Measurements from ENCODE around the gene TESPA1.

TESPA1 gene, protein sequence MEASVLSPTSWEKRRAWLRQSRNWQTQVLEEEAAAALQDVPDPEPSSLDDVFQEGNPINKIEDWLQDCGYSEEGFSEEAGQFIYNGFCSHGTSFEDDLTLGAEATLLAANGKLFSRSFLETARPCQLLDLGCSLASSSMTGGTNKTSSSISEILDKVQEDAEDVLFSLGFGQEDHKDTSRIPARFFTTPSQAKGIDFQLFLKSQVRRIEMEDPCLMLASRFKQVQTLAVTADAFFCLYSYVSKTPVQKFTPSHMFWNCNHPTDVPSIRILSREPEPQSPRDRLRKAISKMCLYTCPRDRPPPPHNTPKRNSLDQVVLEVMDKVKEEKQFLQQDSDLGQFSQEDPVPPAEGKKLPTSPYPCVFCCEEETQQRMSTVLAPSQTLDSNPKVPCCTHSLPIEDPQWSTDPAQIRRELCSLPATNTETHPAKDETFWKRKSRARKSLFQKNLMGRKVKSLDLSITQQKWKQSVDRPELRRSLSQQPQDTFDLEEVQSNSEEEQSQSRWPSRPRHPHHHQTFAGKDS

DNA sequence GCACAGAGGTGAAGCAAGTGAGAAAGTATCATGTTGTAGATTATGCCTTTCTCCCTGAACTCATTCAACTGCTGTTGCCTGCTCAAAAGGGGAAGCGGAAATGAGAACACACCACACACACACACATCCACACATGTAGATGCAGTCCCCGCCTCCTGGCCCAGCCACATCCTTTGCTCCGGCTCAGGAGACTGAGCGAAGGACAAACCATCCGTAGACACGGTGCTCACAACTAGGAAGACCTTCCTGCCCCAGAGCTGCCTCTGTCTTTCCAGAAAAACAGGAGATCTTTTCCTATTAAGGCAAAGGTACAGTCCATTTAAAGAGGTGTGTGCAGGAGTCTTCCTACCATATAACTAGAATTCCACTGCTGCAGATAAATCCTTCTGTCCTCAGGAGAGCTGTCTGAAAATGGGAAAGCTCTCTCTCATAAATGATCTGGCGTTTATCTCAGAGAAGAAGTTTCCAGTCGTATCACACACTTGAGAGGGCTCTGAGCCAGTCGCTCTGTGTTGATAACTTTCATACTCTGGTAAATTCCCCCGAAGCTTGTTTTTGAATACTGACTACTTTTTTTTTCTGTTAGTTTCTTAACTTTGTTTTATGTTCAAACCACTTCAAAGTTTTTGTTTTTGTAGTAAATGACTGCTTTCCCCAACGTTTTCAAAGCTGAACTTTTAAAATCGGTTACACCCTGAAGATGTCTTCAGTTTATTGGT, at the start of gene TESPA1:
TESPA1 (minus strand) TSS at position 105 of the 719 bp plus-strand sequence. CDS start 10,200 bp downstream, outside the sequence.
- TF ChIP-seq GATA3 (IDR thresholded peaks at IDR 0.05; ENCODE audit: low read depth, low read length) (no peak), GATA2 (IDR thresholded peaks at IDR 0.05; ENCODE audit: low read depth, low read length) (no peak)

DNA sequence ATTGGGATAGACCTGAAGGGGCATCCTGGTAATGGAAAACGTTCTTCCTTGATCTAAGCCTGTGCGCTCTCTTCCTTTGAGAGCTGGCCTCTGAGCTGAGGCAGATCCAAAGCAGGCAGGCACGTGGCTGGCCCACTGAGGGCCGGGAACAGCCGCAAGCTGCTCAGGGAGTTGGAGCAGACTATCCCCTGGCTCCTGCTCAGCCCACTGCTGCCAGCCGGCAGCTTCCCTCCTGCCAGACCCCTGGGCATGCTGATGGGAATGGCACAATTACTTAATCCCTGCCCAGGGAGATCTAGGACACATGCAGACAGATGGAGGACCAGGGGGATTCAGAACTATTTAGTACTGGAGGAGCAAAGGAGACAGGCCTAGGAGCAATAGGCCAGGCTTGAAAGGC, 49.7 kb upstream of the TESPA1 start:
- TF ChIP-seq GATA2 (IDR thresholded peaks at IDR 0.05; ENCODE audit: low read depth, low read length) (no peak), GATA3 (IDR thresholded peaks at IDR 0.05; ENCODE audit: low read depth, low read length) (no peak)

DNA sequence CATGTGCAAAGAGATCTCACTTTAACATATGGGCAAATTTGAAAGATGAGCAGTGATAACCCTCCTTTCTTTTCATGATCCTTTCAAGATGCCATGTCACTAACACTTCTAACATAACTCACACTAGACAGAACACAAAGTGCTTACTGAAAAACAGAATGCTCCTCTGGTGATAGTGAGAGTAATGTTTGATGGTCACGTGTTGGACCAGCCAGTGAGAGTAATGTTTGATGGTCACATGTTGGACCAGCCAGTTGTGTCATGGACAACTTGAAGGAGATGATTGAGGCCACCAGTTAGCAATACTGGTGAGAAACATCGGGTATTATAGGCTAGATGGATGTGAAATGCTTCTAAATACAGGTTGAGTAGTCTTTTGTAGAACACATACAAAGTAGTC, 40.9 kb upstream of the TESPA1 start:
- TF ChIP-seq GATA2 (IDR thresholded peaks at IDR 0.05; ENCODE audit: low read depth, low read length) (no peak), GATA3 (IDR thresholded peaks at IDR 0.05; ENCODE audit: low read depth, low read length) (no peak)

DNA sequence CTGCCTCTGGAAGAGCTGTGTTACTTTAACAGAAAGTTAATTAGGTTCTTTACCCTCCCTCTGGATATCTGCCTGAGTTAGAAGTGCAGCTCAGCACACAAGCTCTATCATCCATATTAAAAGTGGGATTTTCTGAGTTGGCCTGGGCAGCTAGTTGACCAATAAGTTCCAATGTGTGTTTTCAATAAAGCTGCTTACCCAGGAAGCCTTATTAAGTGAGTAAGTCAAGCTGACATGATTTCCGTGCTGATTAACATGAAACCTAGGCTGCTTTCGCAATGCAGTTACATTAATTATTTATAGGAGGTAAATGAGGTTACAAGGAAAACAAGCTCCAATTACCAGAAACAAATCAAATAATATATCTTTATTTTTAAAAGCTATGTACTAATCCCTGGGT, 40.0 kb upstream of the TESPA1 start:
- no peak for TF ChIP-seq GATA2 (IDR thresholded peaks at IDR 0.05; ENCODE audit: low read depth, low read length)
- no peak for TF ChIP-seq GATA3 (IDR thresholded peaks at IDR 0.05; ENCODE audit: low read depth, low read length)

DNA sequence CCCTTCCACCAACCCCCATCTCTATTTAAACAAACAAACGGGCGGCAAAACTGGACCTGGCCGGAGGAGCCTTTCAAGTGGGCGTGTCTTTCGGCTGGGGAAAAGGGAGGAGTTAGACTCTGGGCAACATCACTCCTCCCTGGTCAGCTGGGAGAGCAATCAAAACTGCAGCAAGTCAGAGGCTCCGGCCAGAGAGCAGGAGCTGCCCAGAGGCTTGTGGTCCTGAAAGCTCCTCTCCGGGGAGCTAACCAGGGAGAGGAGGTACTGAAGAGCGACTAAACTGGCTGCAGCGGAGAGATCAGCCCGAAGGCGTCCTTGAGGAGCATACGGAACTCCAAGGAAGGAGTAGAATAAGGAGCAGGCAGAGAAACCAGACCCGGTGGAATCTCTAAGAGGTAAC, 35.2 kb upstream of the TESPA1 start, which contains the start of gene NEUROD4:
NEUROD4 (plus strand) TSS at position 191 of the 400 bp plus-strand sequence. CDS start 6,466 bp downstream, outside the sequence.
- no peak for TF ChIP-seq GATA3 (IDR thresholded peaks at IDR 0.05; ENCODE audit: low read depth, low read length)
- TF ChIP-seq GATA2 (IDR thresholded peaks at IDR 0.05; ENCODE audit: low read depth, low read length): no peak

DNA sequence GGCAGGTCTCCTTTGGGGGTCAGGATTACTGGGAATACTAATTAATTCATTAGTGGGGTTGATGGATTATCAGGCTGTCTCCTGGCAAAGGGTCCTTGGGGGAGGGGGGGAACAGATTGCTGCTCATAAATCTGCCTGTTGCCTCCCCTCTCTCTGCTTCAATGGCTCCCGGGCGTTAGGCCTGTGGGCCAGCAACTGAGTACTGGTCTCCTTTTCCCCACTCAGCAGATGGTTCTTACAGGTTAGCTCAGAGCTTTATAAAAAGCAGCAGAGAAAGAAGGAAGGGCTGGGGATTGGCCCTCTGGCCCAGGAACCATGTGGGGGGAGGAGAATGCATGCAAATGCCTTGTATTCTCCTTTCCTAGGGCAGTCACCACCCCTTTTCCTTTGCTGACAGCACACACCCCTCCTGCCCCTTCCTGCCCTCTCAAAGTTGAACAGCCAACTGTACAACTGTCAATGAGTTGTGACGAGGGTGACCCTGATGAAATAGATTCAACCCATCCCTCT, 32.9 kb upstream of the TESPA1 start:
- TF ChIP-seq GATA2 (IDR thresholded peaks at IDR 0.05; ENCODE audit: low read depth, low read length): no peak
- TF ChIP-seq GATA3 (IDR thresholded peaks at IDR 0.05; ENCODE audit: low read depth, low read length): no peak

DNA sequence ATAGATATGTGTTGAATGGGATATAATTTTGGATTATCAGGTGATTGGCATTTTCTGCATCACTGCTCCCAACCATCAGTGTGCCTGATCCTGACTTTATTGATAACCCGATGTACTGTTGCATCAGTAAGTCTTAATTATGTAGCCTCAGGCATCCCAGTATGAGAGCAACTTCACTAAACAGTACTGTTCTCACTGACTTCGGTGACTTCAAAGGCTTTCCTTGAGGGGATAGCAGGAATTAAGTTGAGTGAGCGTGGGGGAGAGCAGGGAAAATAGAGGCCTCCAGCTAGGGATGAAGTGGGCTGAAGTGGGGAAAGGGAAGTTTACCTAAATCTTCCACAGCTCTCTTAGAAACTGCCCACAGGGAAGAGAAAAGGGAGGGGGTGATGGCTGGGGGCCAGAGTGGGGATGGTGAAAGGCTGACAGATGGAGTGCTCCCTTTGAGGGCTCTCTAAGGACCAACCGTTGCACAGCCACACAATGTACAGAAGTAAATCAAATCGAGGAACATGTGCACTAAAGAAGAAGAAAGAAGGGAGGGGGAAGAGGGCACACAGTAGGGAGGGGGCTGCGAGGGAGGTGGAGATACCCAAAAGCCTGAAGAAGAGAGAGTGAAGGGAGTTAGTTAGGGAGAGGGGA, 24.5 kb upstream of the TESPA1 start:
- TF ChIP-seq GATA3 (IDR thresholded peaks at IDR 0.05; ENCODE audit: low read depth, low read length): no peak
- no peak for TF ChIP-seq GATA2 (IDR thresholded peaks at IDR 0.05; ENCODE audit: low read depth, low read length)

DNA sequence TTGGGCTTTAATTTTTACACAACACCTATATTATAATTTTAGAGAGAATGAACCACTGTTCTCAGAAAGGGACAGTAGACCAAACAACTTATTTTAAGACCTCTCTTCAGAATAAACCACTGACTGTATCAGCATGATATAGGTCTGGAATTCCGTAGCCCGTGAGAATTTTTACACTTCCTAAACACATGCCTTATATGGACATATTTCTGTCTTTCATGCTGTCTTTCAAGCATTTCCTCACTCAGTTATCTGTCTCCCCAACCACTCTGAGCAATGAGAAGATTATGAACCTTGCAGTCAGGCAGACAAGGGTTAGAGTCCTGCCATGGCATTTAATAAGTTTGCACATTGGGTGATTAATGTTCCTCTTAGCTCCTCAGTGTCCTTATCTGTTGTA, 17.8 kb upstream of the TESPA1 start:
- TF ChIP-seq GATA2 (IDR thresholded peaks at IDR 0.05; ENCODE audit: low read depth, low read length) (no peak), GATA3 (IDR thresholded peaks at IDR 0.05; ENCODE audit: low read depth, low read length) (no peak)

DNA sequence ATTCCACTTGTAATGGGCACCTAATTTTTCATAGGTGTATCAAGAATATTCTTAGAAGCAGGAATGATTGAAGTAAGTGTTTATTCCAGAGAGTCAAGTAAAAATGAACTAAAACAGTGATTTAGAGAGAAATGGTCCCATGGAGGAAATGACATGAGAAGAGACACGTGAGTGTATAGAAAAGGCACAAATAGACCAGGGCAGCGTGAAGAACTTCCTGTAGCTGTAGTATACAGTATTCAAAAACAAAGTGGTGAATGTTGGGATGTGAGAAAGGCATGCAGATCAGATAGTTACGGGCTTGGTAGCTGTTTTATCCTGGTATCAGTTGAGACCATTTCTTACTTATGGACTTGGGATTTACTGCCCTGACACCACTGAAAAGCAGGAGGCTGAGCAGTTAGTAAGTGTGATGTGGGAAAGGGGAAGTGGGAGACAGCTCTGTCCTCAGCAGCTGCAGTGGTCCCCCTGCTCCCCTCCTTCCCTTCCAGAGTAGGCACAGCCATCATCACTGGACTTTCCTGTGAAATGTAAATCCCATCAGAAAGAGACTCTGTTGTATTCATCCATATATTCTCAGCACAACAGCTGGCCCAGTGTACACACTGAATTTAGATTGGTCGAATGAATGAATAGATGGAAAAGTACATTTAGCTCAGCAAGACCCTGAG, 16.8 kb upstream of the TESPA1 start:
- no peak for TF ChIP-seq GATA3 (IDR thresholded peaks at IDR 0.05; ENCODE audit: low read depth, low read length)
- TF ChIP-seq GATA2 (IDR thresholded peaks at IDR 0.05; ENCODE audit: low read depth, low read length): no peak

DNA sequence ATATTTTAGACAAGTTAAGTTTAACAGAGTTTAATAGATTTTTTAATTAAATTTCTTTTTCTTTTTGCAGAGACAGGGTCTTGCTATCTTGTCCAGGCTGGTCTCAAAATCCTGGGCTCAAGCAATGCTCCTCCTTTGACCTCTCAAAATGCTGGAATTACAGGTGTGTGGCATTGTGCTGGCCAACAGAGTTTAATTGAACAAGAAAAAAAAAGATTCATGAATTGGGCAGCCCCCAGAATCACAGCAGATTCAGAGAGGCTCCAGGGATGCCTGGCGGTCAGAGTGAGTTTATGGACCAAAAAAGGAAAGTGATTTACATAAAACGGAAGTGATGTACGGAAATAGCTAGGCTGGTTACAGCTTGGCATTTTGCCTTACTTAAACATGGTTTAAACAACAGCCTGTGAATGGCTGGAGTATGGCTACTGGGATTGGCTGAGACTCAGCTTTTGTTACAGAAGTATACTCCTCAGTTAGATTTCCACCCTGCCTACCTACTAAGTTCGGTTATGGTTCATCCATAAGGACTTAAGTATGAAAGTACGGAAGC, 14.5 kb upstream of the TESPA1 start:
- no peak for TF ChIP-seq GATA3 (IDR thresholded peaks at IDR 0.05; ENCODE audit: low read depth, low read length)
- no peak for TF ChIP-seq GATA2 (IDR thresholded peaks at IDR 0.05; ENCODE audit: low read depth, low read length)

DNA sequence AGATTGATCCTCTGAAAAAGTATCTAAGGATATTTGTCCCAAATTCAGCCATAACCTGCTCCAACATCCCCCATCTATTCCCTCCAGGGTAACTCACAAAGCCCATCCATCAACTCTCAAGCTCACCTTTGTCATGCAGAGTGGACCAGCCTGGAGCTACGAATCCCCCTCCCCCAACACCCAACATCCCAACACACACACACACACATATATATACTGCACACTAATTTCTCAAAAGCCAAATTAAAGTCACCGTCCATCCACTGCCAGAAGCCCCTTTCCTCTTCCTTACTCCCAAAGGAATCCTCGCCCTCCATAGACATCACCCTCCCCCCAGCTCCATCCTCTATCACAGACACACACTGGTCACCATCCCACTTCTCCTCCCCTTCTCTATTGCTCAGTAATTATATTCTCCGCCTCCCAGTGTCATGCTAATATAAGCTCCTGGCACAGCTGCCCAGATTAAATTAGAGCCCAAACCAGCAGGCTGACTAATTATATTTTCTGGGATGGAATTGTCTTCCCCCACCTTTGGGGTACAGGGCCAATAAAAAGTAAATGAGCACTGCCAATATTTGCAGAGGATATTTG, 13.5 kb upstream of the TESPA1 start:
- TF ChIP-seq GATA3 (IDR thresholded peaks at IDR 0.05; ENCODE audit: low read depth, low read length): no peak

DNA sequence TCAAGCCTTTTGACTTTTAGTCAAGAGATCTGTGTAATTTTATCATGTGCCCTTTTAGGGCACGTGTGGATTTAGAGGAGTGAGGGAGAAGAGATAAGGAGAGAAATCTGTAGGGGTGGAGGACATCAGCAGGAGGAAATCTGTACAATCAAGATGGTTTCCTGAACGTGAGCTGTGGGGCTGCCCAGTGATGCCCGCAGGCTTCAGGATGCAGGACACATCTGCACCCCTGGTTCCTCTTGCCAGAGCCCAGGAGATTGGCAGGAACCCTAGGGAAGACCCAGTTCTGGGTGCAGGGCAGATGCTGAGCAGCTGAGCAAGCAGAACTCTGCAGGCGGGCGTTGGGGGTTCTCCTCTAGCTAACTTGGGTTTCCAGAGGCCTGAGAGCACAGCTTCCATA, 11.6 kb upstream of the TESPA1 start:
- TF ChIP-seq GATA3 (IDR thresholded peaks at IDR 0.05; ENCODE audit: low read depth, low read length) (no peak), GATA2 (IDR thresholded peaks at IDR 0.05; ENCODE audit: low read depth, low read length) (no peak)
